Suprapubic skin (tissue), 4 donors: ENCODE data around the gene VPS41.

ENCODE experiments used
- EP300 ChIP-seq: sonication (generic); formaldehyde crosslinking; IDR thresholded peaks from one replicate; pipeline ENCODE4 v1.6.1; 2017; ENCODE audit warnings: antibody characterized with exemption
- POLR2A ChIP-seq, 2 donors: fragments of 450-650 bp; IDR thresholded peaks; one replicate each; pipeline ENCODE4 v1.6.1; 2017; ENCODE audit warnings: antibody characterized with exemption in 2 of 2, mild to moderate bottlenecking in 2 of 2, moderate library complexity in 2 of 2
- POLR2AphosphoS5 ChIP-seq, 3 donors: sonication (generic); formaldehyde crosslinking; IDR thresholded peaks; one replicate each; pipeline ENCODE4 v1.6.1; 2017; ENCODE audit warnings: antibody characterized with exemption in 3 of 3
- TF ChIP-seq, protein P1 (sequence below), 2 donors: fragments of 200-600 bp in 1 of 2; fragments of 450-650 bp in 1 of 2; sonication (generic) in 1 of 2; IDR thresholded peaks; one replicate each; pipeline ENCODE4 v1.5.1; 2016 to 2019; ENCODE audit warnings: antibody characterized with exemption in 2 of 2, mild to moderate bottlenecking in 1 of 2, moderate library complexity in 1 of 2

DNA sequence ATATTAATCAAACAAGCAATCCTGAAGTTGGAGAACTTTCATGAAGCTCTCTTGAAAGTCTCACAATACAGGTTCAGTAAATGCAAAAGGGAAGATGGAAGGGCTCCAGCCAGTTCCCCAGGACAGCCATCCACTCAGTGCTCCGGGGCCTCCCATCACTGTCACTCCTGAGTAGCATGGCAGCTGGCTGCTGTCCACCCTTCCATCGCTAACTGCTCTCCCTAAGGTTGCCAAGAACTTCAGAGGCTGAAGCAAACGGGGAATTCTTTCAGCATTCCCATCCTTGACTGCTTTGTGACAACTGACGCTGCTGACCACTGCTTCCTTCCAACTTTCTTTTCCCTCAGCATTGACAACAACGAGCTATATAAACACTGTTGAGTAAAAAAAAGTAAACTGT, 69.1 kb downstream of the VPS41 start:
- TF ChIP-seq, protein P1, sequence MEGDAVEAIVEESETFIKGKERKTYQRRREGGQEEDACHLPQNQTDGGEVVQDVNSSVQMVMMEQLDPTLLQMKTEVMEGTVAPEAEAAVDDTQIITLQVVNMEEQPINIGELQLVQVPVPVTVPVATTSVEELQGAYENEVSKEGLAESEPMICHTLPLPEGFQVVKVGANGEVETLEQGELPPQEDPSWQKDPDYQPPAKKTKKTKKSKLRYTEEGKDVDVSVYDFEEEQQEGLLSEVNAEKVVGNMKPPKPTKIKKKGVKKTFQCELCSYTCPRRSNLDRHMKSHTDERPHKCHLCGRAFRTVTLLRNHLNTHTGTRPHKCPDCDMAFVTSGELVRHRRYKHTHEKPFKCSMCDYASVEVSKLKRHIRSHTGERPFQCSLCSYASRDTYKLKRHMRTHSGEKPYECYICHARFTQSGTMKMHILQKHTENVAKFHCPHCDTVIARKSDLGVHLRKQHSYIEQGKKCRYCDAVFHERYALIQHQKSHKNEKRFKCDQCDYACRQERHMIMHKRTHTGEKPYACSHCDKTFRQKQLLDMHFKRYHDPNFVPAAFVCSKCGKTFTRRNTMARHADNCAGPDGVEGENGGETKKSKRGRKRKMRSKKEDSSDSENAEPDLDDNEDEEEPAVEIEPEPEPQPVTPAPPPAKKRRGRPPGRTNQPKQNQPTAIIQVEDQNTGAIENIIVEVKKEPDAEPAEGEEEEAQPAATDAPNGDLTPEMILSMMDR (IDR thresholded peaks at IDR 0.05): no peak
- TF ChIP-seq EP300: no peak
- no peak for TF ChIP-seq POLR2A (IDR thresholded peaks at IDR 0.05)
- no peak for TF ChIP-seq POLR2AphosphoS5 (IDR thresholded peaks at IDR 0.05)
